Fibroblast of skin of scalp (primary cell): ENCODE data around the gene KRT38.
A peak's percentile ranks its signal among the peaks of the same experiment; 100 is the strongest.
"Not testable (repeated sequence)": the region's sequence is repeated elsewhere in the genome, so short reads cannot be mapped to it uniquely, and the experiment has no call there.

Experiments used
- DNase-seq: peaks from one replicate; pipeline ENCODE4 v3.0.0-alpha.2; 2013

KRT38 gene

DNA sequence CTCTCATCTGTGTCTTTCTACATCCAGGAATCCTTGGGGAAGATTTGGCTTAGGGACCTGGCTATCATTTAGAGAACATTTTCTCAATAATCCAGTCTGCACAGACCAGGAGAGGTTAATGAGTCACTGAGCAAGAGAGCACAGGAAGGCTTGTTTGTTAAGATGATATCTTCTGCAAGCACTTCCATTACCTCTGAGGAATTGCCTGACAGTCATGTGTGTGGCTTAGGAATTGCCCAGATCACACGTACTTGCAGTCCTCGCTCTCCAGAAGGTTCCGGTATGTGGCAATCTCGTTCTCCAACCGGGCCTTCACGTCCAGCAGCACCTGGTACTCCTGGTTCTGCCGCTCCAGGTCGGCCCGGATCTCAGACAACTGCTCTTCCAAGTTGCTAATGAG, 19.7 kb downstream of the KRT38 start:
- no peak for DNase-seq

DNA sequence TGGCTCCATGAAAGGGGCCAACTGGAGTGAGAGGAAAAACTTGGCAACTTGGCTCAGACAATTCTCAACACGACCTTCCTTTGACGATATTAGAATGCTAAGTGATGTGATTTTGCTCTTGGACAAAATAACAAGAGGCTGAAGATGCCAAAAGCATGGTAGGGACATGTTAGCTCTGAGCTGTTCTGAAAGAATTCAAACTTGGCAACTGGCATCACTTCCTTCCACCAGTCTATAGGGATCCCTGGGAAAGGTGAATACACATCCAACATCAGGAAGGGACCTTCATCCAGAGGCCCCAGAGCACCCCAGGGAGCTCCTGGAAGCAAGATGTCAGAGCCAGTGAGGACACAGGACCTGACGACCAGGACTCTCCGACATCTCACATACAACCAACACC, 20.6 kb downstream of the KRT38 start:
- no peak for DNase-seq

- DNase-seq: no peak
Observed at GRCh38 chr17:41419716-41420115, 21.1 kb downstream of the KRT38 start.

DNA sequence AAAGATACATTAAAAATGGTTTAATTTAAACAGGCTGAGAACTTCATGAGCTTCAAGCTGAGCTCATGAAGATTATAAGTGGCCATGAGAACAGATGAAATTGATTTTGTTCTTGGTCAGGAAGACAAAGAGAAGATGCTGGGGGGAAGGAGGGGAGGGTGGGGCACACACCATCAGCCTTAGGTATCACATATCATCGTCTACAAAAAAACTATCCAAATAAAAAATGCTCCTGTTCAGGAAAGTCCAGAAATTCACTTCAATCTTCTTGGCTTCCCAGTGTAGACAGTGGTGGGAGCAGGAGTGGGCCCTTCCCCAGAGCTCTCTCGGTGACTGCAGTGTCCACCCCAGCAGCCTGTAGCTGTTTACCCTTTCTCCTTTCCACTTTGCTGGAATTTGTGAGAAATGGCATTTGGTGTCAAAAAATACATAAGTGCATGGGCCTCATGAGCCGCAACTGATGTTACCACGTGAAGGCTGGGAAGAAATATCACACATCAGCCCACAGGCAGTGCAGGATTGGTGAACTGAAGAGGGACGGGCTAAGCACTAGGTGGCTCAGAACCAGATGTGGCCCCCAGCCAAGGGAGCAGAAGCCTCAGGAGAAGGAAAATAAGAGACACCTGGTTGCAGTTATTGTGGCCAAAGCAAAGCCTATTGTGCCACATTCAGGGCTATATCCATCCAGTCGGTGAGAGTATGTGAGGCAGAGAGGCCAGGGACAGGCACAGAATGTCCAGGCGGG, 22.5 kb downstream of the KRT38 start:
- no peak for DNase-seq

DNA sequence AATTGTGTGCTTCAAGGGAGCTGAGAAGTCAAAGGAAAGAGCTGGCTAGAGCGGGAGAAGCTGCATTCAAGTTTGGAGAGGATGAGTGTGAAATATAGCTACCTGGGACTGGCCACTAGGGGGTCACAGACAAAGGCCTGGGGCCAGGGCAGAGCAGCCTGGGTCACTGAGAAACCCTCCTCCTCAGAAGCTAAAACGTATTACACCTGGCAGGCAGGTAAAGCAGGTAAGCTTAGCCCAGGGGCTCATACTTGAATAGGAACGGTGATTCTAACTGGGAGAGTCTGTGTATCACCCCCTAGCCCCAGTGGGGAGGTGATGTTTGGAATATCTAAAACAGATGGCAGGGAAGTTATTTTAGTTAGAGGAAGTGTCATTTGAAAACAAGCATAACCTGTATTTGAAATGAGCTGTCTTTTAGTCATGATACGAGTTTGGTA, 23.2 kb downstream of the KRT38 start:
- DNase-seq: no peak

GRCh38 chr17:41417127-41417526, 23.7 kb downstream of the KRT38 start:
- DNase-seq: no peak

DNA sequence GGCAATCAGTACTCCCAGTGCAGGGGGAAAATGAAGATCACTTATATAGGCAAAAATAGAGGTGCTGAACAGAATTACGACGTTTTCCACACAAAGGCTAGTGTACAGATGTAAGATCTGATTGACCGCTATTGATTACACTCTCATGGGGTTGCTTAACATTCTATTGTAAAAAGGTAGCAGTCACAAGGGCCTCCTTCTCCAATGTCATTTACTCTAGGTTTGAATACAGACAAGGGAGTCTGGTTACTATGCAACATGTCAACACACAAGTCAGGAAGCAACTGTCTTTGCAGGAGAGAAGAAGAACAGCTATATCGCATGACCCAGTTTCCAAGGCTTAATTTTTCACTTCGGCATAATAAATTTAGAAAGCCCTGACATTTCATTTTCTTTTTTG, 24.3 kb downstream of the KRT38 start:
- no peak for DNase-seq

DNA sequence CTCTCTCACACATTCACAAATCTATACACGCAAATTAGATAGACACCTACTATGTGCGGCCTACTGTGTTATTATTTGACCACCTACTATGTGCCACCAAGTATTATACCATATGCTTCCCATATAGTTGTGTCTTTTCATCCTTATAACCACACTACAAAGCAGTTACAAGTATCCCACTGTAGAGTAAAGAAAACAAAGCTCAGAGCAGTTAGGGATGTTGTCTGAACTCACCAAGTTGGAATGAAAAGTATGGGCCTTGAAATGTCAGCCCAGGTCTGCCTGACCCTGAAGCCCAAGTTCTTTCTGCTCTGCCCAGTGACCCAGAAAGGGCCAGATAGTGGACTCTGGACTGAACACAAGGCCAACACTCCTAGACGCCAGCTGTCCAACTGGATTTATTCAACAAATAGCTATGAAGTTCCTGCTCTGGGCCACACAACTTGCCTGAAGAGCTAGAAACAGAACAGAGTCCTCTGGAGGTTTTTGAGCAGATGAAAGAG, 24.9 kb downstream of the KRT38 start:
- peak; percentile 38 for DNase-seq

DNA sequence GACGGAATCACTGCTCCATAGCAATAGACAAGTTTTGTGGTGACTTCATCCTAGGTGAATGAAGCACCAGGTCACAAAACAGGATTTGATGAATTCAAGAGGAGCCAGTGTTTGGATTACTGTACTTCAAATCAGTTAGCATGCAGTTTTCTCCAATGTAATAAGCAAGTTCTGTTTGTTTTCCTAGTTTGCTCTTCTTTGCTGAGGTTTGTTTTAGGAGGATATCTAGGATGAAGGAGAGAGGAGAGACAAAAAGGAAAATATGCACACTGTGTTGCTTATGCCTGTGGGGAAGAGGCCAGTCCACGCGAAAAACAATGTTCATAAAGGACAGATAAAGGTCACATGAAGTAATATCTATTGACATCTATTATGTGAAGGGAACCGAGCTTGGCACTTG, 25.4 kb downstream of the KRT38 start:
- DNase-seq: no peak

DNA sequence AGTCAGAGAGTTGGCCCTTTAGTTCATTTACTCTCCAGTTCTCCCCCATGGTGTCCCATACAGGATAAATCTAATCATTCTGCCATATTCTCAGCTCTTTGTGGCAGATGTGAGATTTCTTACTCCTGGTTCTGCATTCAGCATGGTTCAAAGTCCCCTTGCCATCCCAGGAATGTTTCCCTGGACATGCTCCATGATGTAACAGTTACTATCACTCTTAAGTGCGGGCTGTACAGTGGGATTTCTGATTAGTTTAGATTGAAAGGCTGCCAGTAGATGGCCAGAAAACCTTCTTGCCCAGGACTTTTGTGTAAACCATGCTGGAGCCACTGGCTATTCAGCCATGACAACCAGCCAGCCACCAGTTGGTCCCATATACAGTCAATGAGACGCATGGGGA, 26.8 kb downstream of the KRT38 start:
- DNase-seq: no peak

DNA sequence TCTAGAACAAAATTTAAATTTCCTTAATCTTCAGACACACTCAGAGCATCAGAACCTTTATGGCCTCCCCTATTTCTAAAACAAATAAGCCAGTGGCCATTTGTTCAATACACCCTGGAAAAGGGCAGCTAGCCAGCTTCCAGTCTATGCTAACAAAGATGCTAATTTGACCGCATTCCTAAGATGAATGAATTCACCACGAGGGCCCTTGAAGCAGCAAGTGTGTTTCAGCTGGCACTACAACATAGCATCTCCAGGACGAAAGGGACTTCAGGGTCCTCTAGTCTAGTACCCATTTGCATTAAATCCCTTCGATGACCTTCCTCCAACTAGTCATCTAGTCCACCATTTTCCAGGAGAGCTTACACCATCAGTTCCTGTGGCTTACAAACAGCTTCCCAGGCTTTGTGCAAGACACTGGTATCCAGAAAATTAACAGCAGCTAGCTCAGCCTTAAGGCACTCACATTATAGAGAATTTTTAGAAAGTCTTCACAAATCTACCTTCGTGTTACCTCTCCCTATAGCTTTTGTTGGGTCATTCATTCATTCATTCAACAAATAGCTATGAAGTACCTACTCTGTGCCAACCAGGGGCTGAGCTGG, 27.3 kb downstream of the KRT38 start:
- DNase-seq: peak; percentile 39

- DNase-seq: no peak
Observed at GRCh38 chr17:41411072-41411840, 29.5 kb downstream of the KRT38 start.

DNA sequence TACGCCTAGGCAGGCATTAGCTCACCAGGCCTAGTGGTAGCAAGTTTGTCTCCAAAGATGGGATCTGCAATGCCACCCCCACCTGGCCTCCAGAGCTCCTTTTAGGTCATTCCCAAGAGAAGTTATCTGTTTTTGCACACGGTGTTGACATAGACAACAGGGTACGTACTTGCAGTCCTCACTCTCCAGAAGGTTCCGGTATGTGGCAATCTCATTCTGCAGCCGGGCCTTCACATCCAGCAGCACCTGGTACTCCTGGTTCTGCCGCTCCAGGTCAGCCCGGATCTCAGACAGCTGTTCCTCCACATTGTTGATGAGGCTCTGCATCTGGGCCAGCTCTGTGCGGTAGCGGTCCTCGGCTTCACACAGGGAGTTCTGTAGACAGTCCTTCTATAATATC, 33.6 kb downstream of the KRT38 start:
- no peak for DNase-seq

- DNase-seq: no peak
Observed at GRCh38 chr17:41406205-41406604, 34.6 kb downstream of the KRT38 start.

GRCh38 chr17:41404024-41404671, 36.6 kb downstream of the KRT38 start:
- peak; percentile 94 for DNase-seq

GRCh38 chr17:41403404-41404023, 37.3 kb downstream of the KRT38 start:
- no peak for DNase-seq

- DNase-seq: peak; percentile 37
Observed at GRCh38 chr17:41402161-41402560, 38.6 kb downstream of the KRT38 start.

DNA sequence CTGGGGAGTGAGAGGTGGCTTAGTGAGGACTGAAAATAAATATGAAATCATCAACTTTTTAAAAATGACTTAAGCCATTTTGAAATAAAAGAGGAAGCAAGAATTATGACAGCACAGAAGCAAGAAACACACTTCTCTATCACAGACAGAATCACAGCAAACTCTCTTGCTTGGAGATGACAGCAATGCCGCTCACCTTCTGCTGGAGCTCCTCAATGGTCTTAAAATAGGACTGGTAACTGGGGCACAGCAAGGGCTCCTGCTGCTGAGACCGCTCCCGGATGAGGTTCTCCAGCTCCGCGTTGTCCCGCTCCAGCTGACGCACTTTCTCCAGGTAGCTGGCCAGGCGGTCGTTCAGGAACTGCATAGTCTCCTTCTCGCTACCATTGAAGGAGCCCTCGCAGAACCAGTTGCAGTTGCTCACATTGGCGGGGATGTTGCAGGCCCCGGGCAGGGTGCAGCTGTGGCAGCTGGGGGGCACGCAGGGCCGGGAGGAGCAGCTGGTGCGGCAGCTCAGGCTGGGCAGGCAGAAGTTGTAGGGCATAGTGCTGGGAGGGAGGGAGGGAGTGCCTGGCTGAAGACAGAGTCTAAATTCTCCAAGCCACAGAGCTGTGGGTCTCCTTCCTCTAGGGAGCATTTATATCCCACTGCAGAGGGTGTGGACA, 43.7 kb downstream of the KRT38 start, which contains the start of gene KRT31:
Gene KRT31, minus strand, starts transcription at position 613 of the 665 bp plus-strand sequence. Its CDS starts 69 bp downstream, at position 544.
- no peak for DNase-seq

GRCh38 chr17:41396340-41396739, 44.4 kb downstream of the KRT38 start:
- DNase-seq: no peak

GRCh38 chr17:41395611-41396010, 45.2 kb downstream of the KRT38 start:
- no peak for DNase-seq

- not testable (repeated sequence) for DNase-seq
Observed at GRCh38 chr17:41395044-41395443, 45.7 kb downstream of the KRT38 start.
